ENCODE measurements around the gene NPR1. TPM values are rescaled to one million over a fixed set of nuclear protein-coding genes. Genes with fewer than 3 reads are reported as not detected.

Gene NPR1
- total and polyA plus RNA-seq, 2 of the 13 experiments (the other 11 are each of a cell fraction or from before 2014, with no cell fraction given): not detected

GRCh38 chr1:153633754-153634665 is 44.5 kb upstream of the NPR1 start, which contains the start of gene CHTOP (continued):
- TF ChIP-seq KDM5B (CRISPR knock-in tag; IDR thresholded peaks at IDR 0.05; ENCODE audit: borderline replicate concordance) (peak; percentile 93; the same call in 1 of the 2 replicates), ZNF264 (CRISPR knock-in tag; IDR thresholded peaks at IDR 0.05) (no peak; the same call in 1 of the 2 replicates), USF2 (IDR thresholded peaks at IDR 0.05; ENCODE audit: low read depth, low read length) (no peak), USF2 (CRISPR knock-in tag; IDR thresholded peaks at IDR 0.05; ENCODE audit: borderline replicate concordance) (peak; percentile 48; the same call in 1 of the 2 replicates), GTF2F1 (IDR thresholded peaks at IDR 0.05; ENCODE audit: low read length) (no peak), ARID5B (CRISPR knock-in tag; IDR thresholded peaks at IDR 0.05) (peak; percentile 16; the same call in 1 of the 2 replicates), POLR2AphosphoS2 (IDR thresholded peaks at IDR 0.05; ENCODE audit: low read depth, low read length) (no peak), ZNF547 (CRISPR knock-in tag; IDR thresholded peaks at IDR 0.05) (peak; percentile 88), ZSCAN31 (CRISPR knock-in tag; IDR thresholded peaks at IDR 0.05; ENCODE audit: low read depth) (no peak; the same call in 1 of the 2 replicates), ZNF230 (CRISPR knock-in tag; IDR thresholded peaks at IDR 0.05) (no peak; the same call in 1 of the 2 replicates), HMG20A (CRISPR knock-in tag; IDR thresholded peaks at IDR 0.05; ENCODE audit: borderline replicate concordance) (no peak), ZNF772 (CRISPR knock-in tag; IDR thresholded peaks at IDR 0.05) (peak; percentile 86; the same call in 1 of the 2 replicates), ATF2 (CRISPR knock-in tag; IDR thresholded peaks at IDR 0.05) (peak; percentile 96), ZNF225 (CRISPR knock-in tag; IDR thresholded peaks at IDR 0.05) (0 out of 2 replicates have a peak, but pooled peaks have one; percentile 31), MAFG (CRISPR knock-in tag; IDR thresholded peaks at IDR 0.05) (no peak), ATF3 (CRISPR knock-in tag; IDR thresholded peaks at IDR 0.05) (peak; percentile 12; the same call in 1 of the 2 replicates), ZIK1 (CRISPR knock-in tag; IDR thresholded peaks at IDR 0.05; ENCODE audit: borderline replicate concordance, low read depth) (0 out of 2 replicates have a peak, but pooled peaks have one; percentile 68), ZNF605 (CRISPR knock-in tag; IDR thresholded peaks at IDR 0.05) (peak; percentile 95), KAT7 (CRISPR knock-in tag; IDR thresholded peaks at IDR 0.05; ENCODE audit: borderline replicate concordance) (no peak; the same call in 1 of the 2 replicates), MED13 (CRISPR knock-in tag; IDR thresholded peaks at IDR 0.05) (0 out of 2 replicates have a peak, but pooled peaks have one; percentile 37), NCOA1 (CRISPR knock-in tag; IDR thresholded peaks at IDR 0.05) (0 out of 2 replicates have a peak, but pooled peaks have one; percentile 38), ZSCAN12 (CRISPR knock-in tag; IDR thresholded peaks at IDR 0.05) (no peak), MIER2 (CRISPR knock-in tag; IDR thresholded peaks at IDR 0.05) (no peak)

Measured in HepG2 (cell line).